ENCODE data around the gene MRI1. TPM values are rescaled to one million over a fixed set of nuclear protein-coding genes. Genes with fewer than 3 reads are reported as not detected.

MRI1 gene
- total RNA-seq, 2 experiments from 2014 or later = 37.1 to 40.8 TPM

- ChIA-PET CTCF (no interaction called here), POLR2A (interaction anchor here (0.6 kb wide), 1 partner anchor 59 kb away, joined by 3 read pairs; no protein-coding TSS in a partner anchor)
- Mint-ChIP-seq H3K9me3 (no peaks in the 10 kb centered on the region), H3K4me3 (no peak overlapping the region), H3K27me3 (no peaks in the 10 kb centered on the region), H3K4me1 (ENCODE audit: low read depth) (no peaks in the 10 kb centered on the region), H3K27ac (no peak overlapping the region), H3K36me3 (ENCODE audit: low read depth) (peaks cover 30% of the 10 kb centered on the region)
- DNase-seq (no peak), ATAC-seq (no peak)
- intact Hi-C loops (cut with micrococcal nuclease) = no loop called here
- no peak for TF ChIP-seq CTCF (IDR thresholded peaks at IDR 0.05)
Measured at GRCh38 chr19:13756210-13756609, 8.1 kb upstream of the MRI1 start.

- Mint-ChIP-seq H3K27ac (no peak overlapping the region), H3K4me1 (ENCODE audit: low read depth) (no peaks in the 10 kb centered on the region), H3K9me3 (no peaks in the 10 kb centered on the region), H3K27me3 (no peaks in the 10 kb centered on the region), H3K4me3 (no peak overlapping the region), H3K36me3 (ENCODE audit: low read depth) (peaks cover 32% of the 10 kb centered on the region)
- no peak for TF ChIP-seq CTCF (IDR thresholded peaks at IDR 0.05)
- intact Hi-C loops (cut with micrococcal nuclease) = no loop called here
- POLR2A ChIA-PET = interaction anchor here (1.2 kb wide), 1 partner anchor 15 kb away, joined by 4 read pairs; no protein-coding TSS in a partner anchor
- CTCF ChIA-PET = no interaction called here
- DNase-seq (no peak), ATAC-seq (no peak)
Measured at GRCh38 chr19:13757805-13758772, 6.2 kb upstream of the MRI1 start.

- Mint-ChIP-seq H3K36me3 (ENCODE audit: low read depth) (peaks cover 33% of the 10 kb centered on the region), H3K27ac (no peak overlapping the region), H3K27me3 (no peaks in the 10 kb centered on the region), H3K9me3 (no peaks in the 10 kb centered on the region), H3K4me3 (no peak overlapping the region), H3K4me1 (ENCODE audit: low read depth) (peaks cover under 1% of the 10 kb centered on the region)
- ChIA-PET CTCF (no interaction called here), POLR2A (interaction anchor here (1.2 kb wide), 1 partner anchor 15 kb away, joined by 4 read pairs; no protein-coding TSS in a partner anchor)
- intact Hi-C loops (cut with micrococcal nuclease) = no loop called here
- no peak for DNase-seq
- no peak for TF ChIP-seq CTCF (IDR thresholded peaks at IDR 0.05)
- no peak for ATAC-seq
Measured at GRCh38 chr19:13758795-13759194, 5.5 kb upstream of the MRI1 start.

- DNase-seq = no peak
- ATAC-seq = no peak
- Mint-ChIP-seq H3K4me3 (no peak overlapping the region), H3K27me3 (no peaks in the 10 kb centered on the region), H3K36me3 (ENCODE audit: low read depth) (peaks cover 35% of the 10 kb centered on the region), H3K9me3 (no peaks in the 10 kb centered on the region), H3K4me1 (ENCODE audit: low read depth) (peaks cover 11% of the 10 kb centered on the region), H3K27ac (no peak overlapping the region)
- CTCF ChIA-PET = interaction anchor here (1.0 to 1.4 kb wide), 4 partner anchors 14 to 101 kb away, joined by 3 to 5 read pairs (median 4); a partner anchor contains a TSS
- POLR2A ChIA-PET = interaction anchor here (1.2 to 1.7 kb wide), 2 partner anchors 13 to 101 kb away, joined by 3 to 7 read pairs; partner anchors contain the start of gene C19orf53
- TF ChIP-seq CTCF (IDR thresholded peaks at IDR 0.05) = no peak
- intact Hi-C loops (cut with micrococcal nuclease) = no loop called here
Measured at GRCh38 chr19:13761423-13761822, 2.9 kb upstream of the MRI1 start.
